H1 (cell line): ENCODE results near the gene SMARCA2. TPM values are rescaled to one million over a fixed set of nuclear protein-coding genes. Genes with fewer than 3 reads are reported as not detected.

Experiments
- CTCF ChIA-PET: fragments of 300-600 bp; sonication (Branson Sonifier 250); formaldehyde crosslinking; loops from one replicate; lab custom pipeline; 2021; ENCODE audit not compliant: partially characterized antibody; lab: Charles Lee
- POLR2A ChIA-PET: fragments of 300-600 bp; sonication (Branson Sonifier 250); formaldehyde crosslinking; loops from one replicate; lab custom pipeline; 2021; ENCODE audit warnings: inconsistent platforms; ENCODE audit not compliant: partially characterized antibody; lab: Charles Lee
- DNase-seq, 2 experiments: peaks; one replicate each; pipeline versions ENCODE4 v3.0.0 to v3.0.0-alpha.2; 2010 to 2022; ENCODE audit warnings: low spot score in 2 of 2, low read depth in 1 of 2, mixed read lengths in 1 of 2
- FAIRE-seq: peaks from 2 replicates; lab custom pipeline; 2011; peaks lifted over from hg19 to GRCh38; lab: Jason Lieb, UNC
- H2AFZ ChIP-seq: 2 replicates; pipeline ENCODE4 v1.8.1; 2012; ENCODE audit warnings: low read length, inconsistent platforms
- H2AK5ac ChIP-seq: 2 replicates; pipeline ENCODE4 v1.6.1; 2013; ENCODE audit warnings: low read depth, low read length
- H2BK120ac ChIP-seq: replicated peaks from 2 replicates; pipeline ENCODE3; 2013; ENCODE audit warnings: low read depth, low read length, inconsistent platforms
- H2BK12ac ChIP-seq: 2 replicates; pipeline ENCODE4 v1.6.1; 2013; ENCODE audit warnings: low read depth, low read length
- H2BK15ac ChIP-seq: 2 replicates; pipeline ENCODE4 v1.6.1; 2013; ENCODE audit warnings: low read length
- H2BK20ac ChIP-seq: 2 replicates; pipeline ENCODE4 v1.6.1; 2013; ENCODE audit warnings: low read length
- H2BK5ac ChIP-seq: 2 replicates; pipeline ENCODE4 v1.6.1; 2013; ENCODE audit warnings: low read depth, low read length
- H3K14ac ChIP-seq: 2 replicates; pipeline ENCODE4 v1.6.1; 2013; ENCODE audit warnings: inconsistent platforms; ENCODE audit not compliant: insufficient read length
- H3K18ac ChIP-seq: 2 replicates; pipeline ENCODE4 v1.6.1; 2013; ENCODE audit warnings: low read length; ENCODE audit errors: extremely low read depth
- H3K23ac ChIP-seq: 2 replicates; pipeline ENCODE4 v1.6.1; 2013; ENCODE audit warnings: inconsistent platforms; ENCODE audit not compliant: insufficient read length
- H3K23me2 ChIP-seq: 2 replicates; pipeline ENCODE4 v1.6.1; 2013; ENCODE audit warnings: low read depth, low read length
- H3K27ac ChIP-seq: 2 replicates; pipeline ENCODE4 v1.6.1; 2011; ENCODE audit warnings: low read depth, low read length, inconsistent platforms
- H3K27me3 ChIP-seq, 4 experiments: replicated peaks in 1 of 4; 1 replicate in 1 of 4; 2 replicates in 3 of 4; pipeline versions ENCODE4 v1.6.1 to v1.8.1; 2011 to 2013; ENCODE audit warnings: low read length in 3 of 4, mild to moderate bottlenecking in 3 of 4, inconsistent platforms in 2 of 4, mixed read lengths in 2 of 4, moderate library complexity in 1 of 4; ENCODE audit not compliant: control insufficient read depth in 3 of 4, insufficient read depth in 3 of 4; ENCODE audit errors: extremely low read depth in 1 of 4
- H3K36me3 ChIP-seq, 4 experiments: 2 replicates each; pipeline versions ENCODE4 v1.6.1 to v1.8.1; 2011 to 2013; ENCODE audit warnings: mild to moderate bottlenecking in 4 of 4, low read length in 3 of 4, moderate library complexity in 2 of 4, control low read depth in 1 of 4, inconsistent platforms in 1 of 4; ENCODE audit not compliant: insufficient read depth in 4 of 4, control insufficient read depth in 2 of 4
- H3K4ac ChIP-seq: replicated peaks from 2 replicates; pipeline ENCODE3; 2013; ENCODE audit warnings: low read length, low read depth, mixed read lengths, inconsistent platforms; ENCODE audit not compliant: insufficient read length
- H3K4me1 ChIP-seq, 4 experiments: replicated peaks in 1 of 4; 1 replicate in 1 of 4; 2 replicates in 3 of 4; pipeline versions ENCODE4 v1.6.1 to v1.8.1; 2011 to 2013; ENCODE audit warnings: low read length in 3 of 4, inconsistent platforms in 2 of 4, mixed read lengths in 1 of 4; ENCODE audit not compliant: insufficient read depth in 4 of 4, control insufficient read depth in 3 of 4
- H3K4me2 ChIP-seq, 2 experiments: 2 replicates each; pipeline versions ENCODE4 v1.6.1 to v1.8.1; 2011 to 2013; ENCODE audit warnings: low read depth in 2 of 2, low read length in 2 of 2, control low read depth in 1 of 2, inconsistent platforms in 1 of 2, mild to moderate bottlenecking in 1 of 2; ENCODE audit not compliant: insufficient read depth in 1 of 2
- H3K4me3 ChIP-seq, 4 experiments: fragments of 200-600, 300-600 bp in 1 of 4; sonication (generic), shearing (Covaris generic), sonication (Bioruptor Twin) in 1 of 4; 2 replicates each; pipeline versions ENCODE4 v1.5.1 to v1.8.1; 2011 to 2016; ENCODE audit warnings: low read length in 4 of 4, low read depth in 3 of 4, control low read depth in 2 of 4, inconsistent platforms in 2 of 4, mild to moderate bottlenecking in 2 of 4, mixed read lengths in 1 of 4, moderate library complexity in 1 of 4; ENCODE audit not compliant: insufficient read depth in 2 of 4; ENCODE audit errors: extremely low read depth in 1 of 4
- H3K56ac ChIP-seq: replicated peaks from 2 replicates; pipeline ENCODE3; 2013; ENCODE audit warnings: low read depth, mild to moderate bottlenecking, mixed read lengths, low read length, inconsistent platforms; ENCODE audit not compliant: insufficient read length
- H3K79me1 ChIP-seq: 2 replicates; pipeline ENCODE4 v1.6.1; 2013; ENCODE audit warnings: low read depth, low read length, control low read depth
- H3K79me2 ChIP-seq, 2 experiments: 2 replicates each; pipeline versions ENCODE4 v1.6.1 to v1.8.1; 2012 to 2013; ENCODE audit warnings: low read length in 2 of 2, mild to moderate bottlenecking in 2 of 2, inconsistent platforms in 1 of 2; ENCODE audit not compliant: insufficient read depth in 2 of 2, control insufficient read depth in 1 of 2
- H3K9ac ChIP-seq, 4 experiments: replicated peaks in 1 of 4; 1 replicate in 1 of 4; 2 replicates in 3 of 4; pipeline versions ENCODE4 v1.6.1 to v1.8.1; 2011 to 2013; ENCODE audit warnings: low read depth in 3 of 4, low read length in 3 of 4, control low read depth in 2 of 4, mild to moderate bottlenecking in 2 of 4, moderate library complexity in 2 of 4, inconsistent platforms in 1 of 4; ENCODE audit errors: extremely low read depth in 1 of 4
- H3K9me3 ChIP-seq, 2 experiments: 2 replicates each; pipeline versions ENCODE4 v1.6.1 to v1.8.1; 2012 to 2013; ENCODE audit warnings: mild to moderate bottlenecking in 2 of 2, moderate library complexity in 2 of 2, control low read depth in 1 of 2, inconsistent platforms in 1 of 2, low read depth in 1 of 2, low read length in 1 of 2, mixed read lengths in 1 of 2; ENCODE audit not compliant: insufficient read depth in 2 of 2
- H4K20me1 ChIP-seq, 2 experiments: replicated peaks in 1 of 2; 2 replicates each; pipeline versions ENCODE3 to v1.8.1; 2011 to 2013; ENCODE audit warnings: inconsistent platforms in 2 of 2, low read length in 2 of 2, mild to moderate bottlenecking in 1 of 2; ENCODE audit not compliant: insufficient read depth in 2 of 2, control insufficient read depth in 1 of 2
- H4K5ac ChIP-seq: 2 replicates; pipeline ENCODE4 v1.6.1; 2013; ENCODE audit warnings: low read length, low read depth, mixed read lengths, inconsistent platforms; ENCODE audit not compliant: insufficient read length
- H4K8ac ChIP-seq: 2 replicates; pipeline ENCODE4 v1.8.0; 2013; ENCODE audit warnings: mild to moderate bottlenecking, moderate library complexity, low read length, inconsistent platforms; ENCODE audit not compliant: insufficient read depth; ENCODE audit errors: extremely low read depth
- H4K91ac ChIP-seq: replicated peaks from 2 replicates; pipeline ENCODE3; 2013; ENCODE audit warnings: low read length, mixed read lengths, inconsistent platforms; ENCODE audit not compliant: insufficient read length
- CHD1 ChIP-seq: IDR thresholded peaks from 2 replicates; pipeline ENCODE4 v1.6.1; 2012; ENCODE audit warnings: low read depth, low read length, improper control_type of control experiment
- E2F6 ChIP-seq: IDR thresholded peaks from 2 replicates; pipeline ENCODE4 v1.6.1; 2012; ENCODE audit warnings: inconsistent platforms
- EP300 ChIP-seq, 2 experiments: IDR thresholded peaks; 1 replicate in 1 of 2; 2 replicates in 1 of 2; pipeline ENCODE4 v1.6.1; 2011 to 2012; ENCODE audit warnings: low read depth in 2 of 2, low read length in 2 of 2, mild to moderate bottlenecking in 2 of 2, borderline replicate concordance in 1 of 2, inconsistent platforms in 1 of 2, moderate library complexity in 1 of 2
- KDM1A ChIP-seq: fragments of 200-600, 300-600 bp; sonication (generic); IDR thresholded peaks from 2 replicates; pipeline ENCODE4 v1.7.1; 2016; ENCODE audit warnings: mild to moderate bottlenecking, low read length, borderline replicate concordance
- NANOG ChIP-seq: IDR thresholded peaks from 2 replicates; pipeline ENCODE4 v1.6.1; 2011; ENCODE audit warnings: low read length, low read depth, mild to moderate bottlenecking, inconsistent platforms; ENCODE audit not compliant: insufficient read depth, poor library complexity, severe bottlenecking
- NRF1 ChIP-seq: IDR thresholded peaks from 2 replicates; pipeline ENCODE4 v1.6.1; 2011; ENCODE audit warnings: mild to moderate bottlenecking, low read depth, low read length, improper control_type of control experiment
- RFX5 ChIP-seq: IDR thresholded peaks from 2 replicates; pipeline ENCODE4 v1.6.1; 2011; ENCODE audit warnings: low read depth, low read length, improper control_type of control experiment, borderline replicate concordance
- RNF2 ChIP-seq: fragments of 200-900, 300-1000 bp; sonication (generic); IDR thresholded peaks from 2 replicates; pipeline ENCODE4 v1.7.1; 2016; ENCODE audit warnings: borderline replicate concordance, low read depth, mild to moderate bottlenecking, antibody characterized with exemption, low read length; ENCODE audit not compliant: poor library complexity, severe bottlenecking; ENCODE audit errors: missing control alignments
- SAP30 ChIP-seq: fragments of 300-600 bp; sonication (generic); IDR thresholded peaks from 2 replicates; pipeline ENCODE4 v1.7.1; 2012; ENCODE audit warnings: low read length, moderate library complexity, mild to moderate bottlenecking, inconsistent platforms; ENCODE audit not compliant: insufficient read depth, insufficient replicate concordance
- SIRT6 ChIP-seq: IDR thresholded peaks from one replicate; pipeline ENCODE4 v1.7.1; 2012; ENCODE audit warnings: low read length, inconsistent platforms
- WGBS, 2 experiments: shearing (Covaris generic) in 1 of 2; methylation state at CpG; one replicate each; pipeline versions ENCODE4 v1.1.6 to v1.1.7; 2013 to 2015; ENCODE audit warnings: low lambda C conversion rate in 2 of 2, mixed read lengths in 2 of 2, inconsistent platforms in 1 of 2, low coverage in 1 of 2, missing lambda C conversion rate in 1 of 2; ENCODE audit not compliant: insufficient replicate concordance in 2 of 2, insufficient coverage in 1 of 2, insufficient read length in 1 of 2; ENCODE audit errors: extremely low coverage in 1 of 2, missing lambda C conversion rate in 1 of 2; 5-methylcytosine and 5-hydroxymethylcytosine counted together
- polyA plus RNA-seq, 7 experiments: library from polyadenylated mRNA; depleted of rRNA in 3 of 7; stranded (reverse) in 5 of 7; unstranded in 2 of 7; fragments of >200 nt in 5 of 7; fragments of 200-250 nt in 2 of 7; gene quantifications; 1 replicate in 5 of 7; 2 replicates in 1 of 7; 4 replicates in 1 of 7; pipeline versions ENCODE4 v1.2.1 to v1.2.3, GENCODE V29; 2011 to 2013; ENCODE audit warnings: missing spikeins in 2 of 7, mixed read lengths in 2 of 7
- total RNA-seq: library from RNA; stranded (reverse); fragmentation: NEBNext Ultra II Directional; extraction: Animal tissue kit (Norgen Biotek cat#: 25700); gene quantifications from 2 replicates; pipeline ENCODE4 v1.2.1, GENCODE V29; 2021

SMARCA2 gene
- total and polyA plus RNA-seq, 2 of the 8 experiments (the other 6 are each of a cell fraction or from before 2014, with no cell fraction given): 6.3 to 21.7 TPM

- no peak overlapping the region for H3K56ac ChIP-seq
- no peak overlapping the region for H4K91ac ChIP-seq
- DNase-seq (no peak), FAIRE-seq (no peak)
- no peak overlapping the region; the same call in 1 of the 2 replicates for H2BK5ac ChIP-seq
- H2BK20ac ChIP-seq: no peak overlapping the region
- no peaks in the 10 kb centered on the region for H4K20me1 ChIP-seq
- no peak overlapping the region for H2BK15ac ChIP-seq
- H2BK12ac ChIP-seq: no peak overlapping the region
- H3K4me2 ChIP-seq: no peak overlapping the region
- H3K79me2 ChIP-seq: no peaks in the 10 kb centered on the region
- H3K23ac ChIP-seq: no peak overlapping the region
- H4K5ac ChIP-seq: no peak overlapping the region
- no peak overlapping the region for H2AFZ ChIP-seq
- no peaks in the 10 kb centered on the region for H3K36me3 ChIP-seq
- H4K8ac ChIP-seq: no peak overlapping the region
- H3K4ac ChIP-seq: no peak overlapping the region
- no peak overlapping the region for H3K27ac ChIP-seq
- TF ChIP-seq RFX5: no peak
- no peak for TF ChIP-seq RNF2
- no peak for TF ChIP-seq NANOG
- no peak for TF ChIP-seq KDM1A
- no peak for TF ChIP-seq EP300 (IDR thresholded peaks at IDR 0.05; ENCODE audit: borderline replicate concordance in 1 of 2, low read depth in 2 of 2, low read length in 2 of 2)
- TF ChIP-seq SIRT6: no peak
- no peak for TF ChIP-seq NRF1
- TF ChIP-seq E2F6: no peak
- TF ChIP-seq SAP30: no peak
- no peak for TF ChIP-seq CHD1
- POLR2A ChIA-PET: interaction anchor here (0.9 kb wide), 1 partner anchor 14 kb away, joined by 3 read pairs; no protein-coding TSS in a partner anchor
- no peak overlapping the region for H3K9ac ChIP-seq
- no peaks in the 10 kb centered on the region for H3K23me2 ChIP-seq
- no peaks in the 10 kb centered on the region for H3K79me1 ChIP-seq
- H3K4me1 ChIP-seq: no peaks in the 10 kb centered on the region
- no peak overlapping the region for H3K18ac ChIP-seq
- CTCF ChIA-PET: interaction anchor here (1.5 kb wide), 1 partner anchor 15 kb away, joined by 4 read pairs; no protein-coding TSS in a partner anchor
- no peak overlapping the region for H3K14ac ChIP-seq
- no peak overlapping the region for H2BK120ac ChIP-seq
- no peaks in the 10 kb centered on the region for H3K27me3 ChIP-seq
- no peak overlapping the region for H2AK5ac ChIP-seq
- H3K4me3 ChIP-seq: no peak overlapping the region
- WGBS, 2 experiments: 94% methylated on average over 2 of the region's 2 CpGs; no CpG with 5 or more reads in 1 of the 2 experiments
- H3K9me3 ChIP-seq: peaks cover 7 to 9% of the 10 kb centered on the region in 2 experiments
Observed at GRCh38 chr9:1977026-1977425, 38.1 kb upstream of the SMARCA2 start.
